Left hindlimb (tissue), 1 donor: ENCODE data around the gene ACSS2.
A peak's percentile ranks its signal among the peaks of the same experiment; 100 is the strongest.

Experiments used
- DNase-seq: peaks from one replicate; pipeline ENCODE4 v3.0.0-alpha.2; 2018

ACSS2 gene

GRCh38 chr20:34952671-34953070 is 76.3 kb downstream of the ACSS2 start:
- DNase-seq = no peak

- DNase-seq = no peak
Observed at GRCh38 chr20:34953960-34954359, 77.5 kb downstream of the ACSS2 start.

- DNase-seq = no peak
Observed at GRCh38 chr20:34954904-34955230, 78.5 kb downstream of the ACSS2 start.

GRCh38 chr20:34955231-34956040 is 79.0 kb downstream of the ACSS2 start, which contains the start of the genes GSS and MYH7B:
TSS of gene GSS (minus strand) at chr20:34955806. CDS start at chr20:34951852, 3,954 bp downstream.
TSS of gene MYH7B (plus strand) at chr20:34955868. CDS start at chr20:34978006, 22,138 bp downstream.
- peak; percentile 99 for DNase-seq

- DNase-seq = no peak
Observed at GRCh38 chr20:34956041-34956458, 79.6 kb downstream of the ACSS2 start.

- no peak for DNase-seq
Observed at GRCh38 chr20:34956751-34957472, 80.5 kb downstream of the ACSS2 start.

- DNase-seq = no peak
Observed at GRCh38 chr20:34964486-34964885, 88.1 kb downstream of the ACSS2 start.

- DNase-seq = no peak
Observed at GRCh38 chr20:34965051-34965450, 88.6 kb downstream of the ACSS2 start.

GRCh38 chr20:34967421-34967820 is 91.0 kb downstream of the ACSS2 start:
- DNase-seq = no peak

GRCh38 chr20:34968042-34968775 is 91.8 kb downstream of the ACSS2 start:
- DNase-seq = no peak

GRCh38 chr20:34970193-34970840 is 93.9 kb downstream of the ACSS2 start:
- peak; percentile 21 for DNase-seq

GRCh38 chr20:34970846-34971560 is 94.6 kb downstream of the ACSS2 start:
- peak; percentile 38 for DNase-seq

GRCh38 chr20:34971561-34972235 is 95.3 kb downstream of the ACSS2 start:
- peak; percentile 16 for DNase-seq

GRCh38 chr20:34974246-34974645 is 97.8 kb downstream of the ACSS2 start:
- peak; percentile 7 for DNase-seq

- peak; percentile 10 for DNase-seq
Observed at GRCh38 chr20:34976286-34976685, 99.9 kb downstream of the ACSS2 start.
